OCI-LY3 (cell line): ENCODE data around the gene GNB5.

Experiments used
- CTCF ChIP-seq: fragments of 200-600, 300-600 bp; sonication (generic); IDR thresholded peaks from 2 replicates; pipeline ENCODE4 v1.5.1; 2014; ENCODE audit warnings: antibody characterized with exemption, low read length, low read depth
- EZH2phosphoT487 ChIP-seq: fragments of 200-600 bp; shearing (Covaris generic); IDR thresholded peaks from 2 replicates; pipeline ENCODE4 v1.6.1; 2018; ENCODE audit warnings: antibody characterized with exemption, mixed run types, low read depth

GRCh38 chr15:52233405-52233804 is 42.2 kb upstream of the GNB5 start:
- TF ChIP-seq CTCF: no peak
- TF ChIP-seq EZH2phosphoT487: no peak
